ENCODE data around the gene LENG1. TPM values are rescaled to one million over a fixed set of nuclear protein-coding genes. Genes with fewer than 3 reads are reported as not detected.
"Not testable (repeated sequence)": the region's sequence is repeated elsewhere in the genome, so short reads cannot be mapped to it uniquely, and the experiment has no call there.

LENG1 gene
- total RNA-seq, 1 donor from 2014 or later = 3.7 TPM

GRCh38 chr19:54172471-54173358 is 13.2 kb upstream of the LENG1 start, which contains the start of gene TMC4:
TMC4 (minus strand) TSS chr19:54173160; CDS start chr19:54173117, 43 bp downstream.
- no peak within 1 kb of the TSS for H3K4me3 Mint-ChIP-seq (ENCODE audit: unreplicated experiment)
- no peak for TF ChIP-seq CTCF (IDR thresholded peaks at IDR 0.05; ENCODE audit: partially characterized antibody, unreplicated experiment)
- H3K4me1 Mint-ChIP-seq (ENCODE audit: low read depth, unreplicated experiment) = no peaks in the 10 kb centered on the region
- peaks cover 3% of the 10 kb centered on the region for H3K9me3 Mint-ChIP-seq (ENCODE audit: unreplicated experiment)
- H3K36me3 Mint-ChIP-seq (ENCODE audit: unreplicated experiment) = no peaks in the 10 kb centered on the region
- H3K27ac Mint-ChIP-seq (ENCODE audit: unreplicated experiment) = no peak within 1 kb of the TSS
- DNase-seq = no peak
- peaks cover 5% of the 10 kb centered on the region for H3K27me3 Mint-ChIP-seq (ENCODE audit: unreplicated experiment)

- Mint-ChIP-seq H3K27ac (ENCODE audit: unreplicated experiment) (peak overlapping the region; percentile 4), H3K4me3 (ENCODE audit: unreplicated experiment) (peak overlapping the region; percentile 21)
- DNase-seq; H3K4me1 Mint-ChIP-seq (ENCODE audit: low read depth, unreplicated experiment); H3K27me3 Mint-ChIP-seq (ENCODE audit: unreplicated experiment); H3K36me3 Mint-ChIP-seq (ENCODE audit: unreplicated experiment); H3K9me3 Mint-ChIP-seq (ENCODE audit: unreplicated experiment): not testable (repeated sequence)
Measured at GRCh38 chr19:54171736-54172431, 12.4 kb upstream of the LENG1 start.

GRCh38 chr19:54169149-54169740 is 9.7 kb upstream of the LENG1 start:
- peaks cover 7% of the 10 kb centered on the region for H3K9me3 Mint-ChIP-seq (ENCODE audit: unreplicated experiment)
- H3K4me3 Mint-ChIP-seq (ENCODE audit: unreplicated experiment) = no peak overlapping the region
- peaks cover 13% of the 10 kb centered on the region for H3K27me3 Mint-ChIP-seq (ENCODE audit: unreplicated experiment)

GRCh38 chr19:54168174-54168917 is 8.8 kb upstream of the LENG1 start:
- Mint-ChIP-seq H3K27me3 (ENCODE audit: unreplicated experiment) (peaks cover 13% of the 10 kb centered on the region), H3K36me3 (ENCODE audit: unreplicated experiment) (peaks cover 6% of the 10 kb centered on the region), H3K9me3 (ENCODE audit: unreplicated experiment) (peaks cover 7% of the 10 kb centered on the region), H3K4me3 (ENCODE audit: unreplicated experiment) (no peak overlapping the region), H3K4me1 (ENCODE audit: low read depth, unreplicated experiment) (no peaks in the 10 kb centered on the region), H3K27ac (ENCODE audit: unreplicated experiment) (no peak overlapping the region)
- peak; percentile 99 for DNase-seq
- peak; percentile 88 for TF ChIP-seq CTCF (IDR thresholded peaks at IDR 0.05; ENCODE audit: partially characterized antibody, unreplicated experiment)

More at GRCh38 chr19:54169149-54169740, 9.7 kb upstream of the LENG1 start:
- H3K36me3 Mint-ChIP-seq (ENCODE audit: unreplicated experiment) = peaks cover 6% of the 10 kb centered on the region
- DNase-seq = no peak
- H3K27ac Mint-ChIP-seq (ENCODE audit: unreplicated experiment) = no peak overlapping the region
- TF ChIP-seq CTCF (IDR thresholded peaks at IDR 0.05; ENCODE audit: partially characterized antibody, unreplicated experiment) = no peak
- H3K4me1 Mint-ChIP-seq (ENCODE audit: low read depth, unreplicated experiment) = no peaks in the 10 kb centered on the region

GRCh38 chr19:54165222-54165621 is 5.7 kb upstream of the LENG1 start:
- TF ChIP-seq CTCF (IDR thresholded peaks at IDR 0.05; ENCODE audit: partially characterized antibody, unreplicated experiment) = no peak
- no peak overlapping the region for H3K27ac Mint-ChIP-seq (ENCODE audit: unreplicated experiment)
- DNase-seq = no peak
- peaks cover 7% of the 10 kb centered on the region for H3K9me3 Mint-ChIP-seq (ENCODE audit: unreplicated experiment)
- peaks cover 19% of the 10 kb centered on the region for H3K27me3 Mint-ChIP-seq (ENCODE audit: unreplicated experiment)
- peaks cover 5% of the 10 kb centered on the region for H3K4me1 Mint-ChIP-seq (ENCODE audit: low read depth, unreplicated experiment)
- H3K36me3 Mint-ChIP-seq (ENCODE audit: unreplicated experiment) = peaks cover 14% of the 10 kb centered on the region
- H3K4me3 Mint-ChIP-seq (ENCODE audit: unreplicated experiment) = no peak overlapping the region

Data from glutamatergic neuron (in vitro differentiated cells).